GM12878 (cell line): ENCODE data around the gene DNAJC19. TPM values are rescaled to one million over a fixed set of nuclear protein-coding genes. Genes with fewer than 3 reads are reported as not detected.

Experiments
- ATAC-seq: fragments of 200-7000 bp; cut with Tn5 transposase; 3 replicates; pipeline ENCODE4 v1.9.1; 2020; ENCODE audit warnings: mild to moderate bottlenecking, moderate library complexity
- BruUV-seq: library from RNA; stranded (reverse); fragments of 400-500 nt; replicated peaks from 2 replicates; lab custom pipeline; 2021; lab: Mats Ljungman, UMichigan
- CTCF ChIA-PET: fragments of 300-600 bp; sonication (Branson Sonifier 250); formaldehyde crosslinking; extraction: SDS; loops from one replicate; lab custom pipeline; 2021; ENCODE audit warnings: inconsistent platforms; lab: Yijun Ruan, JAX
- POLR2A ChIA-PET: fragments of 350-600 bp; formaldehyde crosslinking; extraction: SDS; loops from one replicate; lab custom pipeline; 2021; ENCODE audit warnings: inconsistent platforms; lab: Charles Lee
- RAD21 ChIA-PET: fragments of 300-600 bp; sonication (Branson Sonifier 250); formaldehyde crosslinking; loops from one replicate; lab custom pipeline; 2023; ENCODE audit warnings: antibody characterized with exemption; ENCODE audit not compliant: unreplicated experiment; lab: Charles Lee
- SMC1A ChIA-PET: fragments of 300-600 bp; sonication (Branson Sonifier 250); formaldehyde crosslinking; loops from one replicate; lab custom pipeline; 2023; ENCODE audit not compliant: unreplicated experiment, uncharacterized antibody; lab: Charles Lee
- DNase-seq: peaks from one replicate; pipeline ENCODE4 v3.0.0-alpha.2; 2011; ENCODE audit warnings: low read depth, low spot score
- FAIRE-seq: peaks from 3 replicates; lab custom pipeline; 2011; peaks lifted over from hg19 to GRCh38; lab: Jason Lieb, UNC
- H2AFZ ChIP-seq: 2 replicates; pipeline ENCODE4 v1.6.0; 2011; ENCODE audit warnings: low read depth, low read length, control low read depth; ENCODE audit not compliant: control insufficient read depth
- H3K27ac ChIP-seq: 2 replicates; pipeline ENCODE4 v1.5.1; 2011; ENCODE audit warnings: control low read depth; ENCODE audit not compliant: control insufficient read depth, insufficient read depth
- H3K27me3 ChIP-seq, 2 experiments: replicated peaks in 1 of 2; 2 replicates each; pipeline versions ENCODE4 v1.6.0 to v1.6.1; 2011; ENCODE audit warnings: low read length in 1 of 2; ENCODE audit not compliant: control insufficient read depth in 2 of 2, insufficient read depth in 2 of 2
- H3K36me3 ChIP-seq, 2 experiments: 2 replicates each; pipeline ENCODE4 v1.5.1; 2011; ENCODE audit warnings: low read length in 1 of 2; ENCODE audit not compliant: control insufficient read depth in 2 of 2, insufficient read depth in 2 of 2
- H3K4me1 ChIP-seq: 2 replicates; pipeline ENCODE4 v1.6.1; 2011; ENCODE audit warnings: mild to moderate bottlenecking, low read length, moderate library complexity, mixed read lengths; ENCODE audit not compliant: control insufficient read depth, insufficient read depth
- H3K4me2 ChIP-seq: 2 replicates; pipeline ENCODE4 v1.6.0; 2011; ENCODE audit warnings: control low read depth; ENCODE audit not compliant: control insufficient read depth, insufficient read depth
- H3K4me3 ChIP-seq: fragments of 200-600 bp; sonication (generic); 2 replicates; pipeline ENCODE4 v1.5.1; 2016
- H3K79me2 ChIP-seq: 2 replicates; pipeline ENCODE4 v1.6.0; 2011; ENCODE audit warnings: low read length; ENCODE audit not compliant: control insufficient read depth, insufficient read depth
- H3K9ac ChIP-seq: 2 replicates; pipeline ENCODE4 v1.8.0; 2011; ENCODE audit warnings: low read length, control low read depth, mixed read lengths; ENCODE audit not compliant: control insufficient read depth, insufficient read depth
- H3K9me3 ChIP-seq: replicated peaks from 3 replicates; pipeline ENCODE4 v1.5.1; 2011; ENCODE audit warnings: mild to moderate bottlenecking, low read length; ENCODE audit not compliant: control insufficient read depth, insufficient read depth
- H4K20me1 ChIP-seq: 2 replicates; pipeline ENCODE4 v1.6.0; 2011; ENCODE audit not compliant: control insufficient read depth, insufficient read depth
- EED ChIP-seq: sonication (generic); IDR thresholded peaks from 2 replicates; pipeline ENCODE4 v1.6.1; 2016; ENCODE audit warnings: antibody characterized with exemption, low read depth
- EZH2 ChIP-seq: IDR thresholded peaks from 2 replicates; pipeline ENCODE4 v1.6.1; 2012; ENCODE audit warnings: low read depth, mild to moderate bottlenecking, control low read depth, inconsistent platforms, low read length, borderline replicate concordance; ENCODE audit not compliant: control insufficient read depth
- FOS ChIP-seq: IDR thresholded peaks from 3 replicates; pipeline ENCODE4 v1.6.1; 2011; ENCODE audit warnings: borderline replicate concordance; ENCODE audit not compliant: insufficient read length; ENCODE audit errors: extremely low read depth
- HCFC1 ChIP-seq: fragments of 150-350 bp; IDR thresholded peaks from 2 replicates; pipeline ENCODE4 v1.6.1; 2014; ENCODE audit warnings: low read length
- NR2C2 ChIP-seq: IDR thresholded peaks from 2 replicates; pipeline ENCODE4 v1.6.1; 2011; ENCODE audit warnings: borderline replicate concordance, low read depth; ENCODE audit not compliant: control insufficient read depth, insufficient read length
- RBBP5 ChIP-seq: fragments of 200-600 bp; sonication (generic); conservative IDR thresholded peaks from 2 replicates; pipeline ENCODE4 v1.6.1; 2016
- RFX5 ChIP-seq: IDR thresholded peaks from 2 replicates; pipeline ENCODE4 v1.6.1; 2011; ENCODE audit warnings: low read depth, low read length, improper control_type of control experiment
- SMAD1 ChIP-seq: fragments of 450-650 bp; IDR thresholded peaks from 2 replicates; pipeline ENCODE4 v1.6.1; 2018; ENCODE audit warnings: mild to moderate bottlenecking, low read depth; ENCODE audit not compliant: partially characterized antibody
- SMC3 ChIP-seq: IDR thresholded peaks from 2 replicates; pipeline ENCODE4 v1.6.1; 2011; ENCODE audit warnings: low read length, improper control_type of control experiment, borderline replicate concordance
- SP1 ChIP-seq: IDR thresholded peaks from one replicate; pipeline ENCODE4 v1.6.1; 2011; ENCODE audit warnings: low read depth, low read length
- TBL1XR1 ChIP-seq: IDR thresholded peaks from 2 replicates; pipeline ENCODE4 v1.6.1; 2012; ENCODE audit warnings: low read depth, low read length, improper control_type of control experiment
- YBX1 ChIP-seq: fragments of 450-650 bp; IDR thresholded peaks from 2 replicates; pipeline ENCODE4 v1.6.1; 2016; ENCODE audit warnings: antibody characterized with exemption
- ZBED1 ChIP-seq: IDR thresholded peaks from 2 replicates; pipeline ENCODE4 v1.6.1; 2016; ENCODE audit warnings: borderline replicate concordance
- ZNF207 ChIP-seq: fragments of 450-650 bp; IDR thresholded peaks from 2 replicates; pipeline ENCODE4 v1.6.1; 2014; ENCODE audit warnings: antibody characterized with exemption, mild to moderate bottlenecking, borderline replicate concordance
- ZZZ3 ChIP-seq: IDR thresholded peaks from 2 replicates; pipeline ENCODE4 v1.6.1; 2011; ENCODE audit warnings: low read depth; ENCODE audit not compliant: control insufficient read depth, insufficient read length
- WGBS: methylation state at CpG from one replicate; pipeline ENCODE4 v1.1.6; 2016; ENCODE audit warnings: low lambda C conversion rate; ENCODE audit not compliant: insufficient replicate concordance, insufficient coverage; ENCODE audit errors: missing lambda C conversion rate; 5-methylcytosine and 5-hydroxymethylcytosine counted together
- in situ Hi-C: fragments of 300-500 bp; cut with MboI; formaldehyde crosslinking; loops from 9 replicates; pipeline ENCODE4 v1.14.3; 2018; ENCODE audit warnings: mixed read lengths
- intact Hi-C: fragments of 100-400 bp; cut with micrococcal nuclease; formaldehyde crosslinking; loops from one replicate; pipeline ENCODE4 v1.14.2; 2022; ENCODE audit not compliant: unreplicated experiment
- polyA plus RNA-seq, 11 experiments: library from polyadenylated mRNA; depleted of rRNA in 4 of 11; unstranded in 6 of 11; stranded (reverse) in 5 of 11; fragments of >200 nt; fragmentation: Nextera tagmentation in 4 of 11; fragmentation: Illumina TruSeq in 1 of 11; extraction: Ambion mirVana in 4 of 11; extraction: Trizol in 1 of 11; gene quantifications; 1 replicate in 1 of 11; 2 replicates in 10 of 11; pipeline versions ENCODE4 v1.2.1 to v1.2.3, GENCODE V29; 2011 to 2016; ENCODE audit warnings: inconsistent platforms in 2 of 11, missing spikeins in 2 of 11, low read depth in 1 of 11
- total RNA-seq, 4 experiments: library from RNA; depleted of rRNA in 3 of 4; stranded (reverse); fragments of >200 nt in 3 of 4; fragmentation: Illumina TruSeq in 1 of 4; extraction: Trizol in 1 of 4; gene quantifications; 2 replicates each; pipeline versions ENCODE4 v1.2.1 to v1.2.3, GENCODE V29; 2013 to 2021
- TF ChIP-seq, protein P1 (sequence below): IDR thresholded peaks from 2 replicates; pipeline ENCODE4 v1.6.1; 2012; ENCODE audit warnings: low read length, inconsistent platforms
- TF ChIP-seq, protein P2 (sequence below): fragments of 450-650 bp; IDR thresholded peaks from 2 replicates; pipeline ENCODE4 v1.6.1; 2017; ENCODE audit warnings: mild to moderate bottlenecking, low read depth, inconsistent platforms; ENCODE audit not compliant: poor library complexity, severe bottlenecking
- TF ChIP-seq, protein P3 (sequence below): fragments of 150-350 bp; IDR thresholded peaks from 2 replicates; pipeline ENCODE4 v1.6.1; 2014; ENCODE audit warnings: mild to moderate bottlenecking, low read depth, low read length

The DNAJC19 gene
- total and polyA plus RNA-seq, 10 of the 15 experiments (the other 5 are each of a cell fraction or from before 2014, with no cell fraction given) = 29.8 to 136 (median 51.3) TPM

DNA sequence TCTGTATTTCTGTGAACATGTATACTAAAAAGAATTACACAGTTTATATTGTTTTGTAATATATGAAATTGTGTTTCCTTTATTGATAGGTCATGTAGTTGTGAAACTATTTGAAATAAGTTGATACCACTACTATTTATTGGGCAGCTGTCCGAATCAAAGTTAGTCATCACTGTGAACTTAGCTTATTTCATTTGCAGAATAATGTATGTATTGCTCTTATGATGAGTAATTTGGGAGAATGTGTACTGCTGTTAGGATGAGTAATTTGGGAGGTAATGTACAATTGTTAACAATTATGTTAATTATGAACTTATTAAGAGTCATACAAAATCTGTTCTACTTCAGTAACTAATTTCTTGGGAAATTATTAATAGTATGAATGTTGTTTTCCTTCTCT is 54.9 kb downstream of the DNAJC19 start:
- Histone ChIP-seq H3K79me2 (peaks cover 44% of the 10 kb centered on the region), H3K4me1 (no peaks in the 10 kb centered on the region), H3K36me3 (peaks cover 0 to 15% of the 10 kb centered on the region in 2 experiments), H3K4me3 (no peak overlapping the region), H4K20me1 (no peaks in the 10 kb centered on the region), H3K9me3 (no peaks in the 10 kb centered on the region), H3K27me3 (no peaks in the 10 kb centered on the region), H2AFZ (no peak overlapping the region), H3K4me2 (no peak overlapping the region), H3K9ac (no peak overlapping the region), H3K27ac (no peak overlapping the region)
- TF ChIP-seq YBX1 = no peak
- TF ChIP-seq NR2C2 = no peak
- TF ChIP-seq SP1 = no peak
- TF ChIP-seq TBL1XR1 = no peak
- no peak for TF ChIP-seq RBBP5
- TF ChIP-seq, protein P1, sequence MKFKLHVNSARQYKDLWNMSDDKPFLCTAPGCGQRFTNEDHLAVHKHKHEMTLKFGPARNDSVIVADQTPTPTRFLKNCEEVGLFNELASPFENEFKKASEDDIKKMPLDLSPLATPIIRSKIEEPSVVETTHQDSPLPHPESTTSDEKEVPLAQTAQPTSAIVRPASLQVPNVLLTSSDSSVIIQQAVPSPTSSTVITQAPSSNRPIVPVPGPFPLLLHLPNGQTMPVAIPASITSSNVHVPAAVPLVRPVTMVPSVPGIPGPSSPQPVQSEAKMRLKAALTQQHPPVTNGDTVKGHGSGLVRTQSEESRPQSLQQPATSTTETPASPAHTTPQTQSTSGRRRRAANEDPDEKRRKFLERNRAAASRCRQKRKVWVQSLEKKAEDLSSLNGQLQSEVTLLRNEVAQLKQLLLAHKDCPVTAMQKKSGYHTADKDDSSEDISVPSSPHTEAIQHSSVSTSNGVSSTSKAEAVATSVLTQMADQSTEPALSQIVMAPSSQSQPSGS = no peak
- TF ChIP-seq ZZZ3 = no peak
- no peak for TF ChIP-seq EZH2
- TF ChIP-seq SMC3 = no peak
- no peak for TF ChIP-seq EED
- no peak for TF ChIP-seq SMAD1
- TF ChIP-seq FOS = no peak
- TF ChIP-seq, protein P2, sequence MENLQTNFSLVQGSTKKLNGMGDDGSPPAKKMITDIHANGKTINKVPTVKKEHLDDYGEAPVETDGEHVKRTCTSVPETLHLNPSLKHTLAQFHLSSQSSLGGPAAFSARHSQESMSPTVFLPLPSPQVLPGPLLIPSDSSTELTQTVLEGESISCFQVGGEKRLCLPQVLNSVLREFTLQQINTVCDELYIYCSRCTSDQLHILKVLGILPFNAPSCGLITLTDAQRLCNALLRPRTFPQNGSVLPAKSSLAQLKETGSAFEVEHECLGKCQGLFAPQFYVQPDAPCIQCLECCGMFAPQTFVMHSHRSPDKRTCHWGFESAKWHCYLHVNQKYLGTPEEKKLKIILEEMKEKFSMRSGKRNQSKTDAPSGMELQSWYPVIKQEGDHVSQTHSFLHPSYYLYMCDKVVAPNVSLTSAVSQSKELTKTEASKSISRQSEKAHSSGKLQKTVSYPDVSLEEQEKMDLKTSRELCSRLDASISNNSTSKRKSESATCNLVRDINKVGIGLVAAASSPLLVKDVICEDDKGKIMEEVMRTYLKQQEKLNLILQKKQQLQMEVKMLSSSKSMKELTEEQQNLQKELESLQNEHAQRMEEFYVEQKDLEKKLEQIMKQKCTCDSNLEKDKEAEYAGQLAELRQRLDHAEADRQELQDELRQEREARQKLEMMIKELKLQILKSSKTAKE = no peak
- TF ChIP-seq HCFC1 = no peak
- no peak for TF ChIP-seq ZBED1
- TF ChIP-seq ZNF207 = no peak
- no peak for TF ChIP-seq RFX5
- TF ChIP-seq, protein P3, sequence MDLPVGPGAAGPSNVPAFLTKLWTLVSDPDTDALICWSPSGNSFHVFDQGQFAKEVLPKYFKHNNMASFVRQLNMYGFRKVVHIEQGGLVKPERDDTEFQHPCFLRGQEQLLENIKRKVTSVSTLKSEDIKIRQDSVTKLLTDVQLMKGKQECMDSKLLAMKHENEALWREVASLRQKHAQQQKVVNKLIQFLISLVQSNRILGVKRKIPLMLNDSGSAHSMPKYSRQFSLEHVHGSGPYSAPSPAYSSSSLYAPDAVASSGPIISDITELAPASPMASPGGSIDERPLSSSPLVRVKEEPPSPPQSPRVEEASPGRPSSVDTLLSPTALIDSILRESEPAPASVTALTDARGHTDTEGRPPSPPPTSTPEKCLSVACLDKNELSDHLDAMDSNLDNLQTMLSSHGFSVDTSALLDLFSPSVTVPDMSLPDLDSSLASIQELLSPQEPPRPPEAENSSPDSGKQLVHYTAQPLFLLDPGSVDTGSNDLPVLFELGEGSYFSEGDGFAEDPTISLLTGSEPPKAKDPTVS = no peak
- DNase-seq = no peak
- BruUV-seq = no TSS peak
- ChIA-PET POLR2A (interaction anchor here (1.5 kb wide), 1 partner anchor 23 kb away, joined by 6 read pairs; the partner anchor contains the start of gene FXR1), CTCF (interaction anchor here (0.7 to 2.4 kb wide), 5 partner anchors 10 to 28 kb away, joined by 3 to 10 read pairs (median 3); partner anchors contain the start of gene FXR1), SMC1A (interaction anchor here (1.1 to 2.0 kb wide), 5 partner anchors 12 to 56 kb away, joined by 3 to 8 read pairs (median 4); no protein-coding TSS in a partner anchor), RAD21 (interaction anchor here (1.0 kb wide), 1 partner anchor 21 kb away, joined by 4 read pairs; the partner anchor contains the start of gene FXR1)
- ATAC-seq = no peak
- in situ Hi-C loops (no loop called here), intact Hi-C loops (no loop called here)
- 100% methylated on average over 1 of the region's 1 CpG for whole genome bisulfite sequencing
- no peak for FAIRE-seq
